HG03571 (cell line): Measurements from ENCODE around the gene PRSS58.

Experiments used
- ATAC-seq: cut with Tn5 transposase; IDR thresholded peaks from one replicate; pipeline ENCODE4 v1.9.1; 2021; ENCODE audit not compliant: unreplicated experiment

The PRSS58 gene, protein sequence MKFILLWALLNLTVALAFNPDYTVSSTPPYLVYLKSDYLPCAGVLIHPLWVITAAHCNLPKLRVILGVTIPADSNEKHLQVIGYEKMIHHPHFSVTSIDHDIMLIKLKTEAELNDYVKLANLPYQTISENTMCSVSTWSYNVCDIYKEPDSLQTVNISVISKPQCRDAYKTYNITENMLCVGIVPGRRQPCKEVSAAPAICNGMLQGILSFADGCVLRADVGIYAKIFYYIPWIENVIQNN

DNA sequence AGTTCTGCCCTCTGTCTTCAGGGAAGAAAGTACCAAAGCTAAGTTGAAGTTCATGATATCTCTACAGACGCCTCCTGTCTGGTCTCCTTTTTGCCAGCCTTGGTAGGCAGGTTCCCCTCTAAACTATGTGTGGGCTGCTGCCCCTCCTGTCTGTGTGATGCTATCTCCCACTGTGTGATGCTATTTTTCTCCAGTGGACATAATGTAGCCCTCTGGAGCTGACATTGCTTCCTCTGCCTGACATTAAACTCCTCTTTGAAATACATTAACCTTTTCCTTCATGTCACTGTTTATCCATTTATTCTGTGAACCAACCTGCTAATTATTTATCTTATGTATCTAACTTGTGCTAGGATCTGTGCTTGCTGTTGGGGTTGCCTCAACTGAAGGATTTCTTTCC, at the start of gene PRSS58:
TSS of gene PRSS58 (minus strand) at position 101 of the 400 bp plus-strand sequence. CDS start 351 bp downstream, outside the sequence.
- no peak for ATAC-seq

DNA sequence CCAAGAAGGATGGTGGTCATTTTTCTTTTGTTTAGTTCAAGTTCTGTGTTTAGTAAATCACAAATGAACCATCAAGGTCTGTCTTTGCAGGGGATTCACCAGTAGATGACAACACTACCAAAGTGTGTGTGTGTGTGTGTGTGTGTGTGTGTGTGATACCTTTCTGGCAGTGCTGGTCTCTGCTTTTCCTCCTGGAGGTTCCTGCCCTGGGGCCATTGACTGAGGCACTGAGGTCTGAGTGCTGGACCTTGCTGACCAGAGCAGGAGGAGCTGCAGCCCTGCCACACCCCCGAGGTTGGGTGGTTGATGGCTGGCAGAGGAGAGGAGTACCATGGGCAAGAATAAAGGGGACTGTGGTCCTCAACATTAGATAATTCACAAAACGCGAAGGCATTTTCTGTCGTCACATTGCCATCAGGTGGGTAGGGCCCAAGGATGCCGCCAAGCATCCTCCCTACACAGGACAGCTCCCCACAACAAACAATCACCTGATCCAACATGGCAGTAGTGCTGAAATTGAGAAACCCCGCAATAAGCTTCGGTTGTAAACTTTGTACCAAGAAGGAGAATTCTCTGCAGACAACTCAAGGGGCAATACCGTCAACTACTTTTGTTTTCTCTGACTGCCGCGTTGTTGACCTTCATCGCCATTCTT, 49.5 kb upstream of the PRSS58 start:
- ATAC-seq: no peak

DNA sequence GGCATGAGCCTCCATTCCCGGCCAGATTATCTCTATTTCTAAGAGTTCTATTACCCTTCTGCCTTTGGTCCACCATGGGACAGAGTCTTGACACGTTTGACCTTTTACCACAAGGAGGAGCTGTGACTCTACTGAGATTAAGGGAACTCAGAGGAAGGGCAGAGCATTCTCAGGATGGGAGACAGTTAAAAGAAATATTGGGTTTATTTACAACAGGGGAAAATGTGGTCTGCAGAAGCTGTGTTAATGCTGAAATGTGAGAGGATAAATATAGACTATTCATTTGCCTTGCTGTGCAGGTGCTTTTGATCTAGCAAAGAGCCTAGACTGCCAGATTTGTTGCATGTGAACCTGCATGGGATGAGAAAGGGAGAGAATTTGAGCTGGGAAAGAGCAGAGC, 45.8 kb upstream of the PRSS58 start:
- no peak for ATAC-seq

DNA sequence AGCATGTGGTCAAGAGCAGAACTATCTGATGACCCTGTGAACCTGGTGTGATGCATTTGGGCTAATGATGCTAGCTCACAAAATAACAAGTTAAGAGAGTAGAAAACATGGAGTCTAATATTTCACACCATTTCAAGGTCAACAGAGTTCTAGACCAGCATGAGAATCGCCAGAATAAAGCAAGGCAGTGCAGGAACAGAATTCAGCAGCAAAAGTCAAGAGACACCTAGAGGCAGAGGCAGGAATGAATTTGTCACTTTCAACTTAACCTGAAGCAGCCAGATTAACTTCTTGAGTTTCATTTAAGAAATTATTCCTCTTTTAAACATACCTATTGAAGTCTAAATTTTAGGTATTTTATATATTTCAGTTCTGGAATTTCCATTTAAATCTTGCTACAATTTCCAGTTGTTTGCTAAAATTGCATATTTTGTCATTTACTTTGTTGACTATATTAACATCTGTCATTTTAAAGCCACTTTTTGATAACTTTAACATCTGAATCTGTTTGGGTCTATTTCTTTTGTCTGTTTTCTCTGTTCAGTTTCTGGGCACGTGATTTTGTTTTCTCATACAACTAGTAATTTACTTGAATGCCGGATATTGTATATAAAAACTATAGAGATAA, 44.2 kb upstream of the PRSS58 start:
- no peak for ATAC-seq

DNA sequence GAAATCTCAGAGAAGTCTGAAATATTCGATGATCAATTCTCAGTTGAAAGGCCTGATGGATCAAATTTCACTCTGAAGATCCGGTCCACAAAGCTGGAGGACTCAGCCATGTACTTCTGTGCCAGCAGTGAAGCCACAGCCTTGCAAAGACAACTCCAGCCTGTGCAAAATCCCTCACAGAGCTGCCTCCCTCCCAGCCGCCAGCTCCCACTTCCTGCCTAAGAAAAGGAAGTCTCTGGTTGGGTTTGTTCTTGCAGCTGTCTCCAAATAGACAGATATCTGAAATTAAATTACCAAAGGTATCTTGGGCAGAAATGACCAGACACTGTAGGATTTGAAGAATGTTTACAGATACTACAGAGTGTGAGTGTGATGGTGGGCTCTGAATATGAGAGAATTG, 43.4 kb upstream of the PRSS58 start:
- ATAC-seq: no peak

DNA sequence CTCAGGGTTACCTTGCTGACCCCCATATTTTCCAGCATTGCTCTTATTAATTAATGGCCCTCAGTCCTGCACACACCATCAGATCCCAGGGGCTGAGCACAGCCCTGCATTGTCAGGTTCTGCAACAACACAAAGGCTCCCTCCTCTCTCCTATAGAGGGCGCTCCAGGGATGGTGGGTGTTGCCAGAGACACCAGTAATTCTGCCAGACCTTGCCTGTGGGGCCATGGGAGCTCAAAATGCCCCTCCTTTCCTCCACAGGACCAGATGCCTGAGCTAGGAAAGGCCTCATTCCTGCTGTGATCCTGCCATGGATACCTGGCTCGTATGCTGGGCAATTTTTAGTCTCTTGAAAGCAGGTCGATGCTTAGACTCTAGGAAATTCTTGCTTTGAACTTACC, 42.8 kb upstream of the PRSS58 start:
- no peak for ATAC-seq

DNA sequence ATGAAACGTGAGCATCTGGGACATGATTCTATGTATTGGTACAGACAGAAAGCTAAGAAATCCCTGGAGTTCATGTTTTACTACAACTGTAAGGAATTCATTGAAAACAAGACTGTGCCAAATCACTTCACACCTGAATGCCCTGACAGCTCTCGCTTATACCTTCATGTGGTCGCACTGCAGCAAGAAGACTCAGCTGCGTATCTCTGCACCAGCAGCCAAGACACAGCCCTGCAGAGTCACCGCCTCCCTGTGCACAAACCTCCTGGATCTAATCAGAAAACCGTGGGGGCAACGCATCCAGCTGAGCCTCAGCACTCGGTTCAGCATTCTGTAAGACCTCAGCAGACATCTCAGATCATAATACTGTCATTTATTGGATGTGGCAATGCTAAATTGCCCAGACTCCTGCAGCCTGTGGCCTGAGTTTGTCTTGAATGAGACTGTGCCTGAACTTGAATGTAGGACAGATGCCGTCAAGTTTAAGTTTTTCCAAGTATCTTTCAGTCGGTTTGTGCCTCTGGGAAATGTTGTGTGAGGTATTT, 41.5 kb upstream of the PRSS58 start:
- no peak for ATAC-seq

DNA sequence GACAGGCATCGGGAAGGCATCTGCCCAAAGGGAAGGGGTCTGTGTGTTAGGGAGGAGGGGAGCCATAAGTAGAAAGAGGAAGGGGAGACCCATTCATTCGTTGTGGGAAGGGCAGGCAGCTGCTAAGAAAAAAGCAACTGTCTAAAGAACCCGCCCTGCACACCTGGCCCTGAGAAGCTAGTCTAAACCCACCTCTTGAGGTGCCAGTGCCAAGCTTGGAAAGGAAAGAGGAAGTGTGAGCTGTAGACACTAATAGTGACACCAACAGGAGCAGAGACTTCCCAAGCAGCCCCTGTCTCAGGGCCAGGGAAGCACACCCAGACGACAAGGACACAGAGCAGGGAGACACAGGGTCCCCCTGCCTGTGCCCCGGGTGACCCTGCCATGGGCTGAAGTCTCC, 40.8 kb upstream of the PRSS58 start:
- no peak for ATAC-seq

DNA sequence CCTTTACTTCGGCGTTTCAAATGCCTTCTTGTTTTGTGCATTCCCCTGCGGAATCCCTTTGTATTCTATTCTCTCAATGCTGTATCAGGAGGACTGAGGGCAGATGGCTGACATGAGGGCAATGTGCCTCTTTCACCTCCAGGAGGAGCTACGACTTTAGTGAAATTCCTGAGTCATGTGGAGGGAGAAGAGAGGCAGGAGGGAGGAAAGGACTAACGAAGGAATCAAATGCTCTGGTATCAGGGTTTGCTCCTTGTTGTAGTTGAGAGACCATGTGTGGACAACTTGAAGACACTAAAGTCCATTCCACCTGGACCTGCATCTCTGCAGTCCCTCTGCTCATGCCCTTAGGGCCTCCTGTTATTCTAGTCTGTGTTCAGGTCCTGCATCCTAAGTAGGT, 40.2 kb upstream of the PRSS58 start:
- ATAC-seq: no peak

DNA sequence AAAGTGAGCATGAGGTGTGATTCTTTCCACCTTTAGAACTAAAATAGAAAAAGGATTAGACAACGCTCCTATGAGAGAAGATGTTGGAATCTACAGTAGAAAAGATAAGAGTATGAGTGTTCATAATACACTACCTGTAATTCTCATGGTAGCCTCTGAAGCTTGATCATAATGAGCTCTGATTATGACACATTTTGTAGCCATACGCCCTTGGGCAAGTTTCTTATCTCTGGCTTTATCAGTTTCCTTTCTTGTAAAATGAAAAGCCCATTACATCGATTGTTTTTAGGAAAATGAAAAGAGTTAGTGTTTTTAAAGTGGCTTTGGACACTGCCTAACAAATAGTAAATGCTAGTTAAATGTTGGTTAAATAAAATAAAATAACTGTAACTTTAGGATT, 22.4 kb upstream of the PRSS58 start:
- ATAC-seq: no peak

DNA sequence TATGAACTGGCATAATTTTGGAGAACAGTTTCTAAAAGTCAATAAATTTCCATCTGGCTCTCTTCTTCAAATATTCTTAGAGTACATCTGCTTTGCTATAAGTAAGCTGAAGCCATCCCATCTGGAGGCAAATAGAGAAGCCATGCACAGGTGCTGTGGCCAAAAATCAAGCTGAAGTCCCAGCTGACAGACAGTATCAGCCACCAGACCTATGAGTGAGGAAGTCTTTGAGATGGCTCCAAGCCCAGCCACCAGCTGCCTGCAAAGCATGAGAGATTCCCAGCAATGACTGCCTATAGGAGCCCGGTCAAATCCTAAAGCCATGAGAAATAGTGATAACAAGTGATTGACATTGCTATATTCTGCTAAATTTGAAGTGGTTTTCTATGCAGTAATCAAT, 21.7 kb upstream of the PRSS58 start:
- no peak for ATAC-seq

DNA sequence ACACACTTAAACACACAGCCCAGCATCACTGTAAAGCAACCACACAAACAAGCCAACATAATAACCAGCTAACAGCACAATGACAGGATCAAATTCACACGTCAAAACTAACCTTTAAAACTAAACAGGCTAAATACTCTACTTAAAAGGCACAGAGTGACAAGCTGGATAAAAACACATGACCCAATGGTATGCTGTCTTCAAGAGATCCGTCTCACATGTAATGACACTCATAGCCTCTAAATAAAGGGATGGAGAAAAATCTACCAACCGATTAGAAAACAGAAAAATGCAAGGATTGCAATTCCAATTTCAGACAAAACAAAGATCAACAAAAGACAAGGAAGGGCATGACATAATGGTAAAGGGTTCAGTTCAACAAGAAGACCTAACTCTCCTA, 17.2 kb upstream of the PRSS58 start:
- ATAC-seq: no peak

DNA sequence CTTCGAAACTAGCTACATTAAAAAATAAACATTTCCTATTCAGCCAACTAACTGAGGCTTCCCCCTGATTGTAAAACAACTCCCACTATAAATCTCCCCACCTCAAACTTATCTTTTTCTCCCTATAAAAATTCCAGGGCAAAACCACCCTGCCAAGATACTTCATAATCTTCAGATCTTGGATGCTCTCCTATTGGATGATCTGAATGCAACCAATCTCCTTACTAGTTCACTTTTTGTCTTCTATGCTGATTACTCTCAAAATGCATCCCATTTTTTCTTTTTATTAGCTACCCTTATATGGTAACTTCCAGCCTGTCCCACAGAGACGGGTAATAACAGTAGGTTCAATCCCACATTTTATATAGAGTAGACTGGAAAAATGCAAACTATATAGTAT, 15.0 kb upstream of the PRSS58 start:
- ATAC-seq: no peak

DNA sequence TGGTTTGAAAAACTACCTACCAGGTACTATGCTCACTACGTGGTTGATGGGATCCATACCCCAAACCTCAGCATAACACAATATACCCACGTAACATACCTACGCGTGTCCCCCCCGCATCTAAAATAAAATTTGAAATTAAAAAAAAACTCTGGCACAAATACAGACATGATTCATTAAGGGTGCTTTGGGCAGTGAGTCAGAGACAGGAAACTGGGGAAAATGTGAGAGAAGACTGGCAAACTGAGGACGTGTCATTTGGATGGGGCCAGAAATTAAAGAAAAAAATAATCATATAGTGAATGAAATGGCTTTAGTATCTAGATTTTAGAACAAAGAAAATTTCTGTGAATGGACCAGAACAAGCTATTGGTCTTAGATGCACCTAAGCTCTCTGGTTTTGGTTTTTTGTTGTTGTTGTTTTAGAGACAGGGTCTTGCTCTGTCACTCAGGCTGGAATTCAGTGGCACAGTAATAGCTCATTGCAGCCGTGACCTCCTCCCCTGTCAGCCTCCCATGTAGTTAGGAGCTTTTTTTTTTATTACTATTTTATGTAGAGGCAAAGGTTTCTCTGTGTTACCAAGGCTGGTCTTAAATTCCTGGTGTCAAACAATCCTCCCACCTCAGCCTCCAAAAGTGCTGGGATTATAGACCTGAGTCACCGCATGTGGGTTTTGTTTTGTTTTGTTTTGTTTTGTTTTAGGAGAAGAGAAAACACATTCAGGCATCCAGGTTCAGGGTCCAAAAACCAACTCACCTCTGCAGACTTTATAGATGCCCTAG, 5.9 kb upstream of the PRSS58 start:
- ATAC-seq: no peak

DNA sequence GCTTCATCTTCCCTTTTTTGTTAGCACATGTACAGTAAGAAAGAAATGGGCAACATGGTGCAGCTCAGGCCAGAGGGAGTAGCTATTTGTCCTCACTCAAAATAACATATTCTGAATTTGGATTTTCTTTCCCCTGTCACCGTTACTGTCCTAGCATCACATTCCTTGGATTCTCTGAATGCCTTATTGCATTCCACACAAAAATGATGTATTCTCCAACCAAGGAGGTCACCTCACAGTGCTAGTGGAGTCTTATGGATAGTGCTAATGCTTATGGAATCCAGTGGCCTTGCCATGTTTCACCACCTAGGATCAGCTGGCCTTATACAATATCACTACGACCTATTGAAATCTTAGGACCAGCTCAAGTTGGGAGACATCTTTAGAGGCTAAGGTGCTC, 7.2 kb downstream of the PRSS58 start:
- ATAC-seq: no peak

DNA sequence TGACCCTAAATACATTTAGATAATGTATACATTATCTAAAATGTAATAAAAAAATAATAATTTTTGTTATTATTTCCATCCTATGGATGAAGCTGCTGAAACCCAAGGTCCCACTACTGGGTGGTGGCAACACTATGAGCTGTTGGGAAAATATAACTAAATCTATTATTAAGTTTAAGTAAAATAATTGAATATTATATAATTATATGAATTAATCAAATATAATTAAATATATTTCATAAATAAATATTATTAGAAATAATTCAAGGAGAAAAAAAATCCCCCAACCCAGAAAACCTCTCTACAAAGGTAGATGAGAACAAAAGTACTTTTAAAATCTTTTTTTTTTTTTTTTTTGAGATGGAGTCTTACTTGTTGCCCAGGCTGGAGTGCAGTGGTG, 7.9 kb downstream of the PRSS58 start:
- ATAC-seq: no peak

DNA sequence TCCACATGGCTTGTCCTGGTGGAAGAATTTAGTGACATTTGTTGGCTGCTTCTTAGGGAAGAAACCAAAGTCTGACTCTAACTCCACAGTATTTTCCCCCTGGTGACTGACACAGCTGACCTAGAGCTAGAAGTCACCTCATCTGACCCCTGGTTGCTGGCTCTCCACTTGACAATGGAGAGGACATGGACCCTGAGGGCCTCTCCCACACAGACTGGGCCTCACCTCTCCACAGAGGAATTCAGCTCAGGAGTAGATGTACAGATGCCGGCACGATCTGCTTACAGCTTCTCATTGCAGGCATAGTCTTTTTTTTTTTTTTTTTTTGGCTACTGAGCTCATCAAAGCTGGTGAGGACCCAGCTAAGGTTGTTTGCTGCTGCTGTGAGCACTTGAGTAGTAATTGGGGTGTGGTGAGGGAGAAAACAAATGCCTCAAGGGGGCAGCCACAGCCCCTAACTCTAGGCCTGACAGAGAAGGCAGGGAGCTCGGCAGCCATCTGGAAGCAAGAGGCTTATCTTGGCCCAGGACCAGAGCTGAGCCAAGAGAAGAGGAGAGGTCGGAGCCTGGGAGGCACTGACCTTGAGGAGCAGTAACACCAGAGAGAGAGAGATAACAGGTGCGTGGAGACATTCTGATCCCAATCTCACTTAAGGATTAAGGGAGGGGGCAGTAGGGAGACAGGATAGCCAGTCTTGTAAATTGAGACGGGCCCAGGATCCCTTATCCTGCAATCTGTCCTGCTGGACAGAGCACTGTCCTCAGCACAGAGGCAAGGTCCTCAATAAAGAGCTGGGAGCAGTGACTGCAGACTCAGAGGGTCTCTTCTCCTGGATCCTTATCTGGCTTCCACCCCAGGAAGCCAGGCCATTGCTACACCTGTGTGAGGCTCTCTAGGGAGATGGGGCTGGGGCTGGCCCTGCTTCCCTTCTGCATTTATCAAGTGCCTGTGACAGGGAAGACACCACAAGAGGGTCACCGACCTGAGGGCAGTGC, 9.4 kb downstream of the PRSS58 start:
- ATAC-seq: no peak

DNA sequence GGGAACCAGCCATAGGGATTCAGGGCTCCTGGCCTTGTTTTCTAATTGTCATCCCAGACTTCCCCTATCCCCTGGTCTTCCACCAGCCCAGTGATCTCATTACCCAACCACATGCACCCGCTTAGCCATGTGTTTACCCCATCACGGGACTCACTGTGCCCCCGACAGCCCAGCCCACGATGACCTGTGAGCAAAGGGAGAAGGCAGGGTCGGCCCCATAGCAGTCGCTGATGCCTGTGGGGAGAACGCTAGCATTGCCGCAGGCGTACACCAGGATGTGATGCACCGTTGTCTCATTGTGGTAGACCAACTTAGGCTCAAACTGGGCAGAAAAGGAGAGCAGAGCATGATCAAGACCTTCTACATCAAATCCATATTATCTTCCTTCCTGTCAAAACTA, 14.0 kb downstream of the PRSS58 start:
- ATAC-seq: no peak

DNA sequence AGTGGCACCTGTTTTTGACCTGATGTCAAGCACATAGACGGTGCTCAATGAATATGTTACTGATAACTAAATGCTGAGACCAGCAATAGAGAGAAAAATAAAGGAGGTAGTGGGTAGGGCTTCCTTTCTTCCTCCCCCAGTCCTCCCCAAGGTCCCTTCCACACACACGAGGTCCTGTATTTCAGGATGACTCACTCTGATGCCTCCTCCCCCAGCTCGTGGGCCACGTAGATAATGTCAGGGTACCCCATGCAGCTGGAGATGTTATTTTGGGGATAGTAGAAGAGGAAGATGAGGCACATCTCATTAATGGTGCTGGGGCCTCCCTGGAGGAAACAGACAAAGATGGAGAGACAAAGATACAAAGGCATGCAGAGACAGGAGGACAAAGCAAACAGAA, 17.3 kb downstream of the PRSS58 start:
- ATAC-seq: no peak

DNA sequence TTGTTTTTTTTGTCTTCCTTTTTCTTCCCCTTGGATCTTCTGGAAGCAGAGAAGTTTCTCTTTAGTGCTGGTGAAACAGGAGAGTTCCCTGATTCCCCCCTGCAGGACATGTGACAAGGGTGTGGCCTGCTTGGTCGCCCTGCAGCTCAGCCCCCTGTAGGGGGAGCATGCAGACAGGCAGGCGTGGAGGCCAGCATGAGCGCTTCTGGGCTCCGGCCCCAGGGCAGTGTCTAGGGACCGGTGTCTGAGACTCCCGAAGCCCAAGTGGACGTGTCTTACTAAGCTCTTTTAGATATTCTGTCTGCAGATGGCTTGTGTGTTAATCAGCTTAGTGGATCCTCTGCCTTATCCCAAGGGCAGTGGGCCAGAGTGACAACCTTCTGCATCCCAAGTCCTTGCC, 26.1 kb downstream of the PRSS58 start:
- ATAC-seq: no peak
